Activated CD4-positive, alpha-beta T cell treated with anti-CD3 and anti-CD28 coated beads for 48 hours (primary cell): Measurements from ENCODE around the gene CDH20.

Experiments used
- DNase-seq: peaks from one replicate; pipeline ENCODE4 v3.0.0-alpha.2; 2020

The CDH20 gene

DNA sequence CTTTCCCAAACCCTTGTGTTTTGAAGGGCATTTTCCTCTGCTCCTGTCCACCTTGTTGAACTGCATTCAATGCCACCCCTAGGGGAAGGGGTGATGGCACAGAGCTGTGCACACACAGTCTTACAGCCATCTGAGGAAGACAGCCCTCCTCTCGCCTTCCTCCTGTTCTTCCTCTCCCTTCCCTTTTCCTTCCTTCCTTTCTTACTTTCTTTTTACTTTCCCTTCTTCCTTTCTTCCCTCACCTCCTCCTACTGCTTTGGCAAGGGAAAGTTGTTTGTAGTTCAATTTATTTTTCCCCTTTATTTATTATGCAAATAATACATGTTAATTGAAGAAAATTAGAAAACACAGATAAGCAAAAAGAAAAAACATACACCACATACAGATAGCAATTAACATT, 99.4 kb downstream of the CDH20 start:
- DNase-seq, result no peak

- DNase-seq, result no peak
Observed at GRCh38 chr18:61435064-61435652, 101.9 kb downstream of the CDH20 start.

DNA sequence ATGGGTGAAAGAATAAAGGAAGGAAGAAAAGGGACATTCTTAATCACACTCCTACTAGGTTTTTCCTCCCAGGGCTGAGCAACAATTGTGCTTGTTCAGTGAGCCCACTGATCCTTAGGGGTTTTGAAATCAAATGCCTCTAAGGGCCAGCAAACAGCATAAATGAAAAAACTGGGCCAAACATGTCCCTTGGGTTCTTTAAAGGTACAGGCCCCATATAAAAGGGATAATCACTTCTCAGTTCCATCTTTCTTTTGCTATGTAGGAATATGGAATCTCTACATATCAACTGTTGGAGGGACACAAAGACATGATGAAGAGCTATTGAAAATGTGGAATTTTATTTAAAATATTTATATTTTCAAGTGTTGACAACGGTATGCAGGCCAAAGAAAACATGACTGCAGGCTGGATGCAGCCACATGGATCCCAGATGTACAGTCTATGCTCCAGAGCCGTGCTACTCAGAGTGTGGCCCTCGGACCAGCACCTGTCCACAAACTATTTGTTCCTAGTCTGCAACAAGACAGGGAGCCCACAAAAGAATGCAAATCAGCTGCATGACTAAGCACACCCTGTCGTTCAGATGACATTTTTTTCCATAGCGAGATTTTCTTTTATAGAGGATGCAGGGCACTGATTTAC, 110.0 kb downstream of the CDH20 start:
- no peak for DNase-seq

GRCh38 chr18:61448316-61448715, 115.1 kb downstream of the CDH20 start:
- no peak for DNase-seq

DNA sequence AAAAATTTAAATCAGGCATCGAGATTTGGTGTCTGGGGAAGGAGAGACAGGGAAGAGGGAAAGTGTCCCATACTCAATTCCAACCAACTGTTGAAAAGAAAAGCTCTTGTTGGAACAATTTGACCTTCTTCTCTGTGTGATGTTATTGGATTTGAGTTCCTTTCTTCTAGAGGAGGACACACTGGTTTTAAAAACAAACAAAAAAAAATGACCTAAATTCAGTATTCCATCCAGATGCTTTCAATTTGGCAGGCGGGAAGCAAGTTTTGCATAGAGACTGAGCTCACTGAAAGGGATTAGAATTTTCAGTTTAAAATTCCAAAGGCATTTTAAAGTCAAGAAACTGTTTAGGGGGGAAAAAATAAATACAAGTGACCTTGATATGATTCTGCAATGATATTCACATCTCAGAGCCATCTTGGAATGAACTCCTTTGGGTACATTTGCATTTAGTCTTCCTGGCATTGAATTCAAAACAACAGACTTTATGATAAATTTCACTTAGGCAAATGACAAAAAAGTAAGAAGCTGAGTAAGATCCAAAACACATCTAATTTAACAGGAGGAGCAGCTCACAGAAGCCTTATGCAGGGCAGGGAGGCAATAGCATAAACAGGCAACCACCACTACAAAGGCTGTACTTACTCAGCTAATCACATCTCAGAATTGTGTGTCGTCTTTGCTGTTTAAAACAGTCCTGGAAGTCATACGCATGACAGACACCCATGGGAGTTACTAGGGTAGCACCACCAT, 126.8 kb downstream of the CDH20 start:
- DNase-seq, result no peak

- DNase-seq, result no peak
Observed at GRCh38 chr18:61464551-61465142, 131.4 kb downstream of the CDH20 start.

DNA sequence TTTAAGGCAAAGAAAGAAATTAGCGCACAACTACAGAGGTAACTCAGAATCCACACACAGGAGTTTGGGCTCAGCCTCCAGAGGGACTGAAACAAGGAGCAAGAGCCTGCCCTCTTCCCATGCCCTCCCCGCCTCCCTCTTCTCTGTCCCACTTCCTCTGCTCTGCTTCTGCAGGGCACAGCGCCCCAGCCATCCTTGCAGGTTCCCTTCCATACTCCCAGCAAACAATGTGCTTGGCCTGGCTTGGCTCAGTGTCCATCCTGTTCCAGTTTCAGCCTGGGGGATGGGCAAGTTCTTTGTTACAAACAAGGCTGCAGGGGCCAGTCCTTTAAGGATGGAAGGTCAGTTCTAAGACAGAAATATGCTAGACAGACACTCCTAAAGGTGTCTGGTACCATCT, 133.5 kb downstream of the CDH20 start:
- DNase-seq, result no peak

DNA sequence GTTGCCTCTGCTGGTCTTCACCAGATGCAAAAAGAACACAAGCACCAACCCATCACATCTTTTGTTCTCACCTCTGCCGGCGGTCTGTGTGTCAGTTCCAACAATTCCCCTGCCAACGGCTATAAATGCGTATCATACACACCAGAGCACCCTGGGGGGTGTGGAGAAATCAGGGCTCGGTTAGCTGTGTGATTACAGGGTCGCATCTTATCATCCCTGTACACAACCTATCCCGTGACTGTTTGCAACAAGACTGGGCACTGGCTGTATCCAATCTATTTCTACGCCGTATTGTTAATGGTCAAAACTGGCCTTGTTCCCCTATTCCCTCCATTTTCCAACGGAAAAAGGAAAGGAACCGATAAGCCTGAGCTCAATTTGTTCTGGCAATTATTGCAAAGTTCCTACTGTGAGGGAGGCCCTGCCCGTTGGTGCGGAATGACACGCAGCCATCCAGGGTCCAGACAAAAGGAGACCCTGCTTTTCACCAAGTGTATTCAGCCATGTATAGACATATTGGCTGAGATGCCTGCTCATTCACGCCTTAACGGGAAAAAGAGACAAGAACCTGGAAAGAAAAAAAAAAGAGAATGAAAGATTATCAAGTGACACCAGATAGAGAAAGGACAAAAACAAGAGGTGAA, 136.9 kb downstream of the CDH20 start:
- DNase-seq, result no peak

- no peak for DNase-seq
Observed at GRCh38 chr18:61471541-61471940, 138.3 kb downstream of the CDH20 start.

DNA sequence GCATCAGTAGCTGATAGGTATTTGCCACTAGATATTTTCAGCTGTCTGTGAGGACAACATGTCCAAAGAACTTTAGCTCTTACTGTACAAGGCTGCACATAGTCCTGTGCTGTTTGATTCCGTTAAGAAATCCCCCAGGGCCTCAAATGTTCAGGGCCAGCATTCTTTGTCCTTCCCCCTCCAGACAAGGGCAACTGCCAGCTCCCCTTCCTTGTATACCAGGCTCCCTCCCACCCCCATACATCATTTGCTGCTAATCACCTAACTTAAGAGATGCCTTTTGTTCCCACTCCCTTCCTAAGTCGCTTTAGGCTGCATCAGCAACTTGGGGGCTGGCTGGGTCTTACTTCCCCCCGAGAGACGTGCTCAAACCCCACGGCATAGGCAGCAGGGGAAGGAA, 138.7 kb downstream of the CDH20 start:
- no peak for DNase-seq

DNA sequence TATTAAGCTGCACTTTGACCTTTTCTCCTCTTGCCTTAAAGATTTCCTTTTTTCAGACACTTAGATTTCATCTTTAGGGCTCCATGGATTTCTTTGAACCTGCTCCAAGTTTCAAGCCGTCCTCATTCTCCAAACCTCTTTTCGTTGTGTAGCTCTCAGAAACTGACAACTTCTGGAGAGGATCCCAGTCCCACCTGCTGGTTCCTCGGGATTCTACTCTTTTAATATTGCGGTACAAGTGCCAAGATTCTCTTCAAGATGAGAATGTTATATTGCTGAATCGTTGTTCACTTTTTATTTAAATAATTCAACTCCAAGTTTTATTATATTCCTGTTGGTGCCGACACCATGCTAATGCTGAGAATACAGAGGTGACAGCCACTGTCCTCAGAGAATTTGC, 141.1 kb downstream of the CDH20 start:
- no peak for DNase-seq

DNA sequence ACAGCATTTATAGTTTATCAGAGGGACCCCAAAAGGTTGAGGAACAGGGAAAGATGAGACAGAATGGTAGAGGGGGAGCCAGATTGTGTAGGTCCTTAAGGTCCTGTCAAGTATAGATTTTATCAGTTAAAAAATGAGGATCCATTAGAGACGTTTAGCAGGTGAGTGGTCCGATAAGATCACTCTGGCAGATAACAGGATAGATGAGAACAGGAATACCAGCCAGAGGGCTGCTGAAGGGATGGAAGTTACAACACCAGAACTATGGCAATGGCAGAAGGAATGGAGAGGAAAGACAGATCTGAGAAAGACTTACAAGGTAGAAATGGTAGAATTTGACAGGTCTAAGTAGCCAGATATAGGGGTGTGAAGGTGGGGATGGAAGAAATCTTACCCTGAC, 141.7 kb downstream of the CDH20 start:
- DNase-seq, result no peak

- no peak for DNase-seq
Observed at GRCh38 chr18:61475931-61476330, 142.7 kb downstream of the CDH20 start.

- DNase-seq, result no peak
Observed at GRCh38 chr18:61489334-61489733, 156.1 kb downstream of the CDH20 start.

GRCh38 chr18:61496374-61496773, 163.1 kb downstream of the CDH20 start:
- no peak for DNase-seq

DNA sequence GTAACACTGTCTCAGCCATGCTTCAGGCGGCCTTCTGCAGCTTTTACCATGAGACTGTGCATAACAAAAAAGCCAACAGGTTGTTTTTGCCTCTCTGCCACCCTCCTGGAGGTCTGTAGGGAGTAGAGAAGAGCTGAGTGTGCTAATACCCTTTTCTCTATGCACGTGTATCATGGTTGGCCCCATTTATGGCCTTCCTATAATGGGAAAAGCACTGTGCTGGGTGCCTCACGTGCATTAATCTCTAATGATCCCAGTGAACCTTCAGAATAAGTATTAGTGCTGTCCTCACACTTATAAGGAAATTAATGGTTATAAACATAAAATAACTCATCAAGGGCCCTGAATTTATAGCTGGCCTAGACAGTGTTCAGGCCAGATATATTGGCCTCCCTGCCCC, 164.2 kb downstream of the CDH20 start:
- no peak for DNase-seq

- peak; percentile 8 for DNase-seq
Observed at GRCh38 chr18:61502472-61502871, 169.2 kb downstream of the CDH20 start.

DNA sequence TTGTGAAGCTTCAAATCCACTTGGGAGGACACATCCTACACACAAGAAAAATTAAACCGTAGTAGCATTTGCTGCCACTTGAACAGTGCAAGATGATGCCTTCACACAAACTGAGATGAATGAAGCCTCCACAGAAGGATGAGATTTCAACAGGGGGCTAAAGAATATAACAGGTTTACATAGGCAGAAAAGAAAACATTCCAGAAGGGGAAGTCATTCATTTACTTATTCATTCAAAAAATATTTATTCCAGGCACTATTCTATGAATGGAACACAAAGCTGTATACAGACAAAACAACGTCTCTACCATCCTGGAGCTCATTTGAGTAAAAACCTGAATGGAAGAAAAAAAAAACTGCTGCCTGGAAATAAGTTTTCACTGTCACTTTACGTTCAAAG, 170.5 kb downstream of the CDH20 start:
- no peak for DNase-seq

GRCh38 chr18:61528961-61529360, 195.7 kb downstream of the CDH20 start:
- no peak for DNase-seq

- DNase-seq, result no peak
Observed at GRCh38 chr18:61530681-61531080, 197.5 kb downstream of the CDH20 start.

DNA sequence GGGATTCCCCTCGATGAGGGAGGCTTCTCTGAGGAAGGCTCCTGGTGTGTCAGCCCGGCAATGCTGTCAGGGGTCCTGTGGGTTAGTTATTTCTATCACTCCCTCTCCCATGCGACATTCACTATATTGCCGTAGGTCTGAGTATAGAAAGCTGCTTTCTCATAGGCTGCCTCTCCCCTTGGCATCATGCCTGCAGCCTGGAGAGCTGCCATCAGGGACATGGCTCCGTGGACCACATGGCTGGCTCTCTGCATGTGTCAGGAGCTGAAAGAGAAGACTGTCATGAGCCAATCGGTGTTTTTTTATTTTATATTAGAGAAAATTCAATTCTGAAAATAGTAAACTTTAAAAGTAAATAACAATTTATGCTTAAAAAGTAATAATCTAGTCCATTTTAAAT, 198.0 kb downstream of the CDH20 start:
- DNase-seq, result no peak

DNA sequence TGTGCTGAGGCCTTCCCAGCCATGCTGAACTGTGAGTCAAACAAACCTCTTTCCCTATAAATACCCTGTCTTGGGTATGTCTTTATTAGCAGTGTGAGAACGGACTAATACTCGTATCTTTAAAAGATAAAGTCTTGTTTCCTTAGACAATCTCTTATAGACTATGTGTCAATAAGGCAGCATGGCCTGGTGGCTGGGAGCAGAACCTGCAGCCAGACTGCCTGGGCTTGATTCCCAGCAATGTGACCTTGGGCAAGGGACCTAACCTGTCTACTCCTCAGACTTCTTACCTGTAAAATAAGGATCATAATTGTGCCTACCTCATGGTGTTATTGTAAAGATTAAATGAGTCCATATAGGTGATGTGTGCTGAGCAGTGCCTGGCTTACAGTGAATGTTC, 198.7 kb downstream of the CDH20 start:
- no peak for DNase-seq

DNA sequence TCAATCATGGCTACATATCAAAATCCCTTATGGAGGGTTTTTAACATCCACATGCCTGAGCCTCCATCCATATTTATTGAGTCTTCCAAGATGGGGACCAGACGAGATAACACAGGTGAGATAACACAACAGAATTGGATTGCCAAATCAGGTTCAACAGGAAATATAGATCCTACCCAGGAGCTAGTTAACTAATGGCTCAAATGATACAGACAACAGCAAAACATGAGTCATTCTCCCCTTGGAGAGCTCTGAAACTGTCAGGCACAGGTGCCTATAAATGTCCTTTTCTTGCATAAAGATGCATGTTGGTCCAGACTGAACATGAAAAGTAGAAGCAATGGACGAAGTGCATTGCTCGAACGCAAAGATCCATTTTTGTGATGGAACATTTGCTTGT, 202.2 kb downstream of the CDH20 start:
- DNase-seq, result no peak

GRCh38 chr18:61541673-61542072, 208.4 kb downstream of the CDH20 start:
- no peak for DNase-seq
